H1 (cell line): ENCODE data around the gene EEF1AKMT3. TPM values are rescaled to one million over a fixed set of nuclear protein-coding genes. Genes with fewer than 3 reads are reported as not detected.

ENCODE experiments used
- CTCF ChIA-PET: fragments of 300-600 bp; sonication (Branson Sonifier 250); formaldehyde crosslinking; loops from one replicate; lab custom pipeline; 2021; ENCODE audit not compliant: partially characterized antibody; lab: Charles Lee
- POLR2A ChIA-PET: fragments of 300-600 bp; sonication (Branson Sonifier 250); formaldehyde crosslinking; loops from one replicate; lab custom pipeline; 2021; ENCODE audit warnings: inconsistent platforms; ENCODE audit not compliant: partially characterized antibody; lab: Charles Lee
- DNase-seq, 2 experiments: peaks; one replicate each; pipeline versions ENCODE4 v3.0.0 to v3.0.0-alpha.2; 2010 to 2022; ENCODE audit warnings: low spot score in 2 of 2, low read depth in 1 of 2, mixed read lengths in 1 of 2
- FAIRE-seq: peaks from 2 replicates; lab custom pipeline; 2011; peaks lifted over from hg19 to GRCh38; lab: Jason Lieb, UNC
- H2AFZ ChIP-seq: 2 replicates; pipeline ENCODE4 v1.8.1; 2012; ENCODE audit warnings: low read length, inconsistent platforms
- H2AK5ac ChIP-seq: 2 replicates; pipeline ENCODE4 v1.6.1; 2013; ENCODE audit warnings: low read depth, low read length
- H2BK120ac ChIP-seq: replicated peaks from 2 replicates; pipeline ENCODE3; 2013; ENCODE audit warnings: low read depth, low read length, inconsistent platforms
- H2BK12ac ChIP-seq: 2 replicates; pipeline ENCODE4 v1.6.1; 2013; ENCODE audit warnings: low read depth, low read length
- H2BK15ac ChIP-seq: 2 replicates; pipeline ENCODE4 v1.6.1; 2013; ENCODE audit warnings: low read length
- H2BK20ac ChIP-seq: 2 replicates; pipeline ENCODE4 v1.6.1; 2013; ENCODE audit warnings: low read length
- H2BK5ac ChIP-seq: 2 replicates; pipeline ENCODE4 v1.6.1; 2013; ENCODE audit warnings: low read depth, low read length
- H3K14ac ChIP-seq: 2 replicates; pipeline ENCODE4 v1.6.1; 2013; ENCODE audit warnings: inconsistent platforms; ENCODE audit not compliant: insufficient read length
- H3K18ac ChIP-seq: 2 replicates; pipeline ENCODE4 v1.6.1; 2013; ENCODE audit warnings: low read length; ENCODE audit errors: extremely low read depth
- H3K23ac ChIP-seq: 2 replicates; pipeline ENCODE4 v1.6.1; 2013; ENCODE audit warnings: inconsistent platforms; ENCODE audit not compliant: insufficient read length
- H3K23me2 ChIP-seq: 2 replicates; pipeline ENCODE4 v1.6.1; 2013; ENCODE audit warnings: low read depth, low read length
- H3K27ac ChIP-seq: 2 replicates; pipeline ENCODE4 v1.6.1; 2011; ENCODE audit warnings: low read depth, low read length, inconsistent platforms
- H3K27me3 ChIP-seq, 4 experiments: replicated peaks in 1 of 4; 1 replicate in 1 of 4; 2 replicates in 3 of 4; pipeline versions ENCODE4 v1.6.1 to v1.8.1; 2011 to 2013; ENCODE audit warnings: low read length in 3 of 4, mild to moderate bottlenecking in 3 of 4, inconsistent platforms in 2 of 4, mixed read lengths in 2 of 4, moderate library complexity in 1 of 4; ENCODE audit not compliant: control insufficient read depth in 3 of 4, insufficient read depth in 3 of 4; ENCODE audit errors: extremely low read depth in 1 of 4
- H3K36me3 ChIP-seq, 4 experiments: 2 replicates each; pipeline versions ENCODE4 v1.6.1 to v1.8.1; 2011 to 2013; ENCODE audit warnings: mild to moderate bottlenecking in 4 of 4, low read length in 3 of 4, moderate library complexity in 2 of 4, control low read depth in 1 of 4, inconsistent platforms in 1 of 4; ENCODE audit not compliant: insufficient read depth in 4 of 4, control insufficient read depth in 2 of 4
- H3K4ac ChIP-seq: replicated peaks from 2 replicates; pipeline ENCODE3; 2013; ENCODE audit warnings: low read length, low read depth, mixed read lengths, inconsistent platforms; ENCODE audit not compliant: insufficient read length
- H3K4me1 ChIP-seq, 4 experiments: replicated peaks in 1 of 4; 1 replicate in 1 of 4; 2 replicates in 3 of 4; pipeline versions ENCODE4 v1.6.1 to v1.8.1; 2011 to 2013; ENCODE audit warnings: low read length in 3 of 4, inconsistent platforms in 2 of 4, mixed read lengths in 1 of 4; ENCODE audit not compliant: insufficient read depth in 4 of 4, control insufficient read depth in 3 of 4
- H3K4me2 ChIP-seq, 2 experiments: 2 replicates each; pipeline versions ENCODE4 v1.6.1 to v1.8.1; 2011 to 2013; ENCODE audit warnings: low read depth in 2 of 2, low read length in 2 of 2, control low read depth in 1 of 2, inconsistent platforms in 1 of 2, mild to moderate bottlenecking in 1 of 2; ENCODE audit not compliant: insufficient read depth in 1 of 2
- H3K4me3 ChIP-seq, 4 experiments: fragments of 200-600, 300-600 bp in 1 of 4; sonication (generic), shearing (Covaris generic), sonication (Bioruptor Twin) in 1 of 4; 2 replicates each; pipeline versions ENCODE4 v1.5.1 to v1.8.1; 2011 to 2016; ENCODE audit warnings: low read length in 4 of 4, low read depth in 3 of 4, control low read depth in 2 of 4, inconsistent platforms in 2 of 4, mild to moderate bottlenecking in 2 of 4, mixed read lengths in 1 of 4, moderate library complexity in 1 of 4; ENCODE audit not compliant: insufficient read depth in 2 of 4; ENCODE audit errors: extremely low read depth in 1 of 4
- H3K56ac ChIP-seq: replicated peaks from 2 replicates; pipeline ENCODE3; 2013; ENCODE audit warnings: low read depth, mild to moderate bottlenecking, mixed read lengths, low read length, inconsistent platforms; ENCODE audit not compliant: insufficient read length
- H3K79me1 ChIP-seq: 2 replicates; pipeline ENCODE4 v1.6.1; 2013; ENCODE audit warnings: low read depth, low read length, control low read depth
- H3K79me2 ChIP-seq, 2 experiments: 2 replicates each; pipeline versions ENCODE4 v1.6.1 to v1.8.1; 2012 to 2013; ENCODE audit warnings: low read length in 2 of 2, mild to moderate bottlenecking in 2 of 2, inconsistent platforms in 1 of 2; ENCODE audit not compliant: insufficient read depth in 2 of 2, control insufficient read depth in 1 of 2
- H3K9ac ChIP-seq, 4 experiments: replicated peaks in 1 of 4; 1 replicate in 1 of 4; 2 replicates in 3 of 4; pipeline versions ENCODE4 v1.6.1 to v1.8.1; 2011 to 2013; ENCODE audit warnings: low read depth in 3 of 4, low read length in 3 of 4, control low read depth in 2 of 4, mild to moderate bottlenecking in 2 of 4, moderate library complexity in 2 of 4, inconsistent platforms in 1 of 4; ENCODE audit errors: extremely low read depth in 1 of 4
- H3K9me3 ChIP-seq, 2 experiments: 2 replicates each; pipeline versions ENCODE4 v1.6.1 to v1.8.1; 2012 to 2013; ENCODE audit warnings: mild to moderate bottlenecking in 2 of 2, moderate library complexity in 2 of 2, control low read depth in 1 of 2, inconsistent platforms in 1 of 2, low read depth in 1 of 2, low read length in 1 of 2, mixed read lengths in 1 of 2; ENCODE audit not compliant: insufficient read depth in 2 of 2
- H4K20me1 ChIP-seq, 2 experiments: replicated peaks in 1 of 2; 2 replicates each; pipeline versions ENCODE3 to v1.8.1; 2011 to 2013; ENCODE audit warnings: inconsistent platforms in 2 of 2, low read length in 2 of 2, mild to moderate bottlenecking in 1 of 2; ENCODE audit not compliant: insufficient read depth in 2 of 2, control insufficient read depth in 1 of 2
- H4K5ac ChIP-seq: 2 replicates; pipeline ENCODE4 v1.6.1; 2013; ENCODE audit warnings: low read length, low read depth, mixed read lengths, inconsistent platforms; ENCODE audit not compliant: insufficient read length
- H4K8ac ChIP-seq: 2 replicates; pipeline ENCODE4 v1.8.0; 2013; ENCODE audit warnings: mild to moderate bottlenecking, moderate library complexity, low read length, inconsistent platforms; ENCODE audit not compliant: insufficient read depth; ENCODE audit errors: extremely low read depth
- H4K91ac ChIP-seq: replicated peaks from 2 replicates; pipeline ENCODE3; 2013; ENCODE audit warnings: low read length, mixed read lengths, inconsistent platforms; ENCODE audit not compliant: insufficient read length
- EZH2 ChIP-seq: fragments of 200-600 bp; sonication (generic); IDR thresholded peaks from 2 replicates; pipeline ENCODE4 v1.7.1; 2012; ENCODE audit warnings: low read depth, mild to moderate bottlenecking, moderate library complexity, low read length, inconsistent platforms; ENCODE audit not compliant: severe bottlenecking
- GABPA ChIP-seq: IDR thresholded peaks from 2 replicates; pipeline ENCODE4 v1.6.1; 2011; ENCODE audit warnings: mild to moderate bottlenecking, low read length, moderate library complexity, borderline replicate concordance; ENCODE audit not compliant: insufficient read depth
- JUND ChIP-seq: IDR thresholded peaks from 2 replicates; pipeline ENCODE4 v1.6.1; 2011; ENCODE audit warnings: mild to moderate bottlenecking, improper control_type of control experiment, low read length
- KDM1A ChIP-seq: fragments of 200-600, 300-600 bp; sonication (generic); IDR thresholded peaks from 2 replicates; pipeline ENCODE4 v1.7.1; 2016; ENCODE audit warnings: mild to moderate bottlenecking, low read length, borderline replicate concordance
- RAD21 ChIP-seq, 2 experiments: IDR thresholded peaks in 1 of 2; conservative IDR thresholded peaks in 1 of 2; 2 replicates each; pipeline ENCODE4 v1.6.1; 2011; ENCODE audit warnings: low read depth in 2 of 2, low read length in 2 of 2, improper control_type of control experiment in 1 of 2, inconsistent platforms in 1 of 2, mild to moderate bottlenecking in 1 of 2, moderate library complexity in 1 of 2
- RNF2 ChIP-seq: fragments of 200-900, 300-1000 bp; sonication (generic); IDR thresholded peaks from 2 replicates; pipeline ENCODE4 v1.7.1; 2016; ENCODE audit warnings: borderline replicate concordance, low read depth, mild to moderate bottlenecking, antibody characterized with exemption, low read length; ENCODE audit not compliant: poor library complexity, severe bottlenecking; ENCODE audit errors: missing control alignments
- RXRA ChIP-seq: IDR thresholded peaks from 2 replicates; pipeline ENCODE4 v1.6.1; 2011; ENCODE audit warnings: low read depth, mild to moderate bottlenecking, low read length, moderate library complexity; ENCODE audit not compliant: insufficient read depth
- SAP30 ChIP-seq: fragments of 300-600 bp; sonication (generic); IDR thresholded peaks from 2 replicates; pipeline ENCODE4 v1.7.1; 2012; ENCODE audit warnings: low read length, moderate library complexity, mild to moderate bottlenecking, inconsistent platforms; ENCODE audit not compliant: insufficient read depth, insufficient replicate concordance
- TBP ChIP-seq: IDR thresholded peaks from 2 replicates; pipeline ENCODE4 v1.6.1; 2011; ENCODE audit warnings: low read depth, low read length, improper control_type of control experiment
- WGBS, 2 experiments: shearing (Covaris generic) in 1 of 2; methylation state at CpG; one replicate each; pipeline versions ENCODE4 v1.1.6 to v1.1.7; 2013 to 2015; ENCODE audit warnings: low lambda C conversion rate in 2 of 2, mixed read lengths in 2 of 2, inconsistent platforms in 1 of 2, low coverage in 1 of 2, missing lambda C conversion rate in 1 of 2; ENCODE audit not compliant: insufficient replicate concordance in 2 of 2, insufficient coverage in 1 of 2, insufficient read length in 1 of 2; ENCODE audit errors: extremely low coverage in 1 of 2, missing lambda C conversion rate in 1 of 2; 5-methylcytosine and 5-hydroxymethylcytosine counted together
- polyA plus RNA-seq, 7 experiments: library from polyadenylated mRNA; depleted of rRNA in 3 of 7; stranded (reverse) in 5 of 7; unstranded in 2 of 7; fragments of >200 nt in 5 of 7; fragments of 200-250 nt in 2 of 7; gene quantifications; 1 replicate in 5 of 7; 2 replicates in 1 of 7; 4 replicates in 1 of 7; pipeline versions ENCODE4 v1.2.1 to v1.2.3, GENCODE V29; 2011 to 2013; ENCODE audit warnings: missing spikeins in 2 of 7, mixed read lengths in 2 of 7
- total RNA-seq: library from RNA; stranded (reverse); fragmentation: NEBNext Ultra II Directional; extraction: Animal tissue kit (Norgen Biotek cat#: 25700); gene quantifications from 2 replicates; pipeline ENCODE4 v1.2.1, GENCODE V29; 2021

EEF1AKMT3 gene
- total and polyA plus RNA-seq, 2 of the 8 experiments (the other 6 are each of a cell fraction or from before 2014, with no cell fraction given), result 3.1 to 4.4 TPM

- Histone ChIP-seq H2BK15ac (peak overlapping the region; percentile 98; the same call in 1 of the 2 replicates), H3K79me1 (no peaks in the 10 kb centered on the region), H4K91ac (peak overlapping the region; percentile 87), H3K9ac (peak overlapping the region in 3 of 4 experiments; percentile 26 to 33 (median 30); a peak in 2 of 7 replicates), H2BK5ac (no peak overlapping the region), H3K4me3 (peak overlapping the region; percentile 39 to 66 (median 64)), H3K56ac (no peak overlapping the region), H3K14ac (no peak overlapping the region), H4K5ac (no peak overlapping the region), H2BK120ac (no peak overlapping the region), H3K23ac (no peak overlapping the region), H3K36me3 (peaks cover 11 to 13% (median 12%) of the 10 kb centered on the region in 4 experiments; a peak in 7 of 8 replicates), H4K20me1 (peaks cover 0 to 4% of the 10 kb centered on the region in 2 experiments), H2AFZ (peak overlapping the region; percentile 91), H3K9me3 (no peaks in the 10 kb centered on the region), H3K27me3 (peaks cover 22 to 39% (median 37%) of the 10 kb centered on the region in 4 experiments), H3K27ac (no peak overlapping the region), H2BK12ac (peak overlapping the region; percentile 89; the same call in 1 of the 2 replicates), H3K4me2 (peak overlapping the region; percentile 87 to 96), H3K4ac (peak overlapping the region; percentile 61), H2AK5ac (0 out of 2 replicates have a peak overlapping the region, but pooled peaks have one; percentile 8), H3K4me1 (peaks cover 13 to 22% (median 19%) of the 10 kb centered on the region in 4 experiments), H3K18ac (peak overlapping the region; percentile 85), H2BK20ac (no peak overlapping the region), H3K79me2 (no peaks in the 10 kb centered on the region), H3K23me2 (peaks cover 23% of the 10 kb centered on the region), H4K8ac (peak overlapping the region; percentile 39; the same call in 1 of the 2 replicates)
- DNase-seq (peak in 1 of 2 experiments; percentile 80), FAIRE-seq (no peak)
- ChIA-PET POLR2A (interaction anchor here (0.7 to 5.3 kb wide), 14 partner anchors 9 to 79 kb away, joined by 3 to 35 read pairs (median 4); partner anchors contain the start of genes CDK4, MARCHF9, TSFM and TSPAN31), CTCF (interaction anchor here (0.9 to 3.9 kb wide), 6 partner anchors 8 to 182 kb away, joined by 3 to 40 read pairs (median 4); no protein-coding TSS in a partner anchor)
- 5% methylated on average over 58 of the region's 60 CpGs; no CpG with 5 or more reads in 1 of the 2 experiments for WGBS, 2 experiments
- TF ChIP-seq JUND (no peak), SAP30 (no peak), RXRA (no peak), TBP (0 out of 2 replicates have a peak, but pooled peaks have one; percentile 37), RAD21 (IDR thresholded peaks at IDR 0.05 in 1 of 2, conservative IDR thresholded peaks at IDR 0.05 in 1 of 2; ENCODE audit: low read depth in 2 of 2, low read length in 2 of 2) (peak; percentile 1 to 18; a peak in 2 of 4 replicates), KDM1A (no peak), EZH2 (peak; percentile 36), RNF2 (peak; percentile 52), GABPA (peak; percentile 47; the same call in 1 of the 2 replicates)
These were observed 7.3 kb upstream of the EEF1AKMT3 start for GRCh38 chr12:57765003-57765697.
